ENCODE measurements around the gene CLTA.

CLTA gene

GRCh38 chr9:36207546-36208012, 16.9 kb downstream of the CLTA start:
- DNase-seq (ENCODE audit: low read depth), result no peak
- no peak for TF ChIP-seq CTCF (conservative IDR thresholded peaks at IDR 0.05; ENCODE audit: low read depth, low read length)
- no peak overlapping the region for H3K4me3 ChIP-seq (ENCODE audit: low read length)

GRCh38 chr9:36208521-36209253, 18.0 kb downstream of the CLTA start:
- DNase-seq (ENCODE audit: low read depth), result no peak
- no peak overlapping the region for H3K4me3 ChIP-seq (ENCODE audit: low read length)
- TF ChIP-seq CTCF (conservative IDR thresholded peaks at IDR 0.05; ENCODE audit: low read depth, low read length), result no peak

GRCh38 chr9:36210722-36211121, 20.0 kb downstream of the CLTA start:
- no peak for DNase-seq (ENCODE audit: low read depth)
- TF ChIP-seq CTCF (conservative IDR thresholded peaks at IDR 0.05; ENCODE audit: low read depth, low read length), result no peak
- no peak overlapping the region for H3K4me3 ChIP-seq (ENCODE audit: low read length)

GRCh38 chr9:36211510-36211909, 20.8 kb downstream of the CLTA start:
- TF ChIP-seq CTCF (conservative IDR thresholded peaks at IDR 0.05; ENCODE audit: low read depth, low read length), result no peak
- no peak overlapping the region for H3K4me3 ChIP-seq (ENCODE audit: low read length)
- DNase-seq (ENCODE audit: low read depth), result no peak

- no peak for TF ChIP-seq CTCF (conservative IDR thresholded peaks at IDR 0.05; ENCODE audit: low read depth, low read length)
- H3K4me3 ChIP-seq (ENCODE audit: low read length), result no peak overlapping the region
- no peak for DNase-seq (ENCODE audit: low read depth)
Measured at GRCh38 chr9:36213387-36213786, 22.7 kb downstream of the CLTA start.

- no peak overlapping the region for H3K4me3 ChIP-seq (ENCODE audit: low read length)
- TF ChIP-seq CTCF (conservative IDR thresholded peaks at IDR 0.05; ENCODE audit: low read depth, low read length), result no peak
Measured at GRCh38 chr9:36213989-36214388, 23.3 kb downstream of the CLTA start.

GRCh38 chr9:36214571-36214970, 23.9 kb downstream of the CLTA start:
- no peak for DNase-seq (ENCODE audit: low read depth)
- no peak for TF ChIP-seq CTCF (conservative IDR thresholded peaks at IDR 0.05; ENCODE audit: low read depth, low read length)
- no peak overlapping the region for H3K4me3 ChIP-seq (ENCODE audit: low read length)

More at GRCh38 chr9:36213989-36214388, 23.3 kb downstream of the CLTA start:
- no peak for DNase-seq (ENCODE audit: low read depth)
